GM18526 (cell line): ENCODE measurements around the gene LBP.

Experiments used
- POLR2A ChIP-seq: IDR thresholded peaks from 3 replicates; pipeline ENCODE4 v1.6.1; 2011; ENCODE audit not compliant: insufficient read length; ENCODE audit errors: extremely low read depth

The LBP gene

DNA sequence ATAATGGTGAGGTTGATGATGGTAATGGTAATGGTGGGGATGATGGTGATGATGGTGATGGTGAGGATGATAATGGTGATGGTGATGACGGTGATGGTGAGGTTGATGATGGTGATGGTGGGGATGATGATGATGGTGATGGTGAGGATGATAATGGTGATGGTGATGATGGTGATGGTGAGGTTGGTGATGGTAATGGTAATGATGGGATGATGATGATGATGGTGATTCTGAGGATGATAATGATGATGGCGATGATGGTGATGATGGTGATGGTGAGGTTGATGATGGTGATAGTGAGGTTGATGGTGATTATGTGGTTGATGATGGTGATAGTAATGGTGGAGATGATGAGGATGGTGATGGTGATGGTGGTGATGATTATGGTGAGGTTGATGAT, 32.6 kb upstream of the LBP start:
- TF ChIP-seq POLR2A, result no peak

DNA sequence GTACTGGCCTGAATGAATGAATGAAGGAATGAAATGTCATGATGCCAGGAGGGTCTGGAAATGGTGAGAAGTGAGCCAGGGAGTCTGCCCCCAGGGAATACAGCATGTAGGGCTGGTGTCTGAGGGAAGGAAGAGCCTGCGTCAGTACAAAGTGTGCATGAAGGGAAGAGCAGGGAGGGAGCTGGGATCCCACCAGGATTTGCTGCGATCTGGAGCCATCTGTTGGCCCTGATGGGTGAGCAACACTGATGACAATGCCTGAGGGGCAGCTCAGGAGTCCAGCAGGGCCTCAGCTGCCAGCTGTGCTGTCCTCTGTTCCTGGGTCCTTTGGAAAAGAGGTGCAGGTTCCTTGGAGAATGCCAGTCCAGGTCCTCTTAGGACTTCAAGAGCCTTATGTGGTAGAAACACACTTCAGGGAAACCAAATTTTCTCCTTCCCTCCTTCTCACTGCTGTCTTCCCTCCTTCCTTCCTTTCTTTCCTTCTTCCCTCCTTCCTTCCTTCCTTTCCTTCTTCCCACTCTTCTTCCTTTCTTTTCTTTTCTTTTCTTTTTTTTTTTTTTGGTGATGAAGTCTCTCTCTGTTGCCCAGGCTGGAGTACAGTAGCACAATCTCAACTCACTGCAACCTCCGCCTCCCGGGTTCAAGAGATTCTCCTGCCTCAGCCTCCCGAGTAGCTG, 30.9 kb upstream of the LBP start:
- TF ChIP-seq POLR2A, result no peak

GRCh38 chr20:38316341-38316740, 29.9 kb upstream of the LBP start:
- no peak for TF ChIP-seq POLR2A

- no peak for TF ChIP-seq POLR2A
These were observed 28.9 kb upstream of the LBP start for GRCh38 chr20:38317422-38317821.

DNA sequence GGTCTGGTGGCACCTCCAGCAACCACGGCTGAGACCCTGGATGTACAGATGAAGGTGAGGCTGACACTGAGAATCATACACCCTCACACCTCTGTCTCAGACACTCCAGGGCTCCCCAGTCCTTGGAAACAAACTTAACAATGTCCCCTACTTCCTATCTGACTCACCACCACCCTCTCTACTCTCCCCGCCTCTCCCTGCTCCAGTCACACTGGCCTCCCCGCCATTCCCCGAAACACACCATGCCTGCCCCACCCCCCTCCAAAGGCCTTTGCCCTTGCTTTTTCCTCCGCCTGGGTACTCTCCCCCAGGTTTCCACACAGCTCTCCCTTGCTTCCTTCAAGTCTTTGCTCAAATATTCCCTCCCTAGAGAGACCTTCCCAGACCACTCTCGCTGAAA, 26.1 kb upstream of the LBP start:
- TF ChIP-seq POLR2A, result no peak

GRCh38 chr20:38321959-38322598, 24.2 kb upstream of the LBP start:
- TF ChIP-seq POLR2A, result no peak

DNA sequence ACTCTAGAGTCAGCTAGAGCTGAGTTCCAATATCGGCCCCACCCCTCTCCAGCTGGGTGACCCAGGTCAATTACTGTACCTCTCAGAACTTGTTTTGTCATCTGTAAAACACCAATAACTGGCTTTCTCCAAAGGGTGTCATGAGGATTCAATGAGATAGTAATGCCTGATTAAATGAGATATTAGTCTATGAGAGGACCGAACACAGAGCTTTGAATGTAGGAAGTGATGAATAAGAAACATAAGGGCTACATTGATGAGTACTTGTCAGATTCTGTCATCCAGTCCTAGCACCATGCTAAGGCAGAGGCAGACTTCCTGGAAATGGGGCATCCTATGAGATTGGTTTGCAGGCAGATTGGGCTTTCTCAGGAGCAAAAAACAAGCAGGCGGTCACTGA, 22.1 kb upstream of the LBP start:
- no peak for TF ChIP-seq POLR2A

DNA sequence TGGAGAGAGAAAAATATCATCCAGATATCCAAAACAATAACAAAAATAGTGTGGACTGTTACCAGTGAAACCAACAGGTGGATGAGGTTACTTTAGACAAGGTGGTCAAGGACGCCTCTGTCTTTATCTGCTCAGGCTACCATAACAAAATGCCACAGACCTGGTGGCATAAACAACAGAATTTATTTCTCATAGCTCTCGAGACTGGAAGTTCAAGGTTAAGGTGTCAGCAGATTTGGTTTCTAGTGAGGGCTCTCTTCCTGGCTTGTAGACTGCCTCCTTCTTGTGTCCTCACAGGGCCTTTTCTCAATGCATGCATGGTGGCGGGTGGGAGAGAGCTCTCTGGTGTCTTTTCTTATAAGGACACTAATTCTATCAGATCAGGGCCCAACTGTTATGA, 21.1 kb upstream of the LBP start:
- no peak for TF ChIP-seq POLR2A

- TF ChIP-seq POLR2A, result no peak
These were observed 20.4 kb upstream of the LBP start for GRCh38 chr20:38325905-38326304.

DNA sequence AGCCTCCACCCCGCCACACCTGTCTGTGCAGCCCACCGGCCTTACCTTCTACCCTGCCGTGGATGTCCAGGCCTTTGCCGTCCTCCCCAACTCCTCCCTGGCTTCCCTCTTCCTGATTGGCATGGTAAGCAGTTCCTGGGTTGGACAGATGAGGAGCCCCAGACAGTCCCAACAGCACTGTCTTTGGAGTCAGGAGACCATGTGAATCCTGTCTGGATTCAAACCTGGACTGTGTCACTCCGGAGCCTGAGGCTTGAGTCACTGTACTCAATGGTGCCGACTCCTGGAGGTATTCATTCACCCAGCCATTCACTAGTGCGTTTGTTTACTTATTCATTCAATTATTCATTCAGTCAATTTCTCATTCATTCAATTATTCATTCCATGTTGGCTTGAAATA, 20.0 kb upstream of the LBP start:
- TF ChIP-seq POLR2A, result no peak

DNA sequence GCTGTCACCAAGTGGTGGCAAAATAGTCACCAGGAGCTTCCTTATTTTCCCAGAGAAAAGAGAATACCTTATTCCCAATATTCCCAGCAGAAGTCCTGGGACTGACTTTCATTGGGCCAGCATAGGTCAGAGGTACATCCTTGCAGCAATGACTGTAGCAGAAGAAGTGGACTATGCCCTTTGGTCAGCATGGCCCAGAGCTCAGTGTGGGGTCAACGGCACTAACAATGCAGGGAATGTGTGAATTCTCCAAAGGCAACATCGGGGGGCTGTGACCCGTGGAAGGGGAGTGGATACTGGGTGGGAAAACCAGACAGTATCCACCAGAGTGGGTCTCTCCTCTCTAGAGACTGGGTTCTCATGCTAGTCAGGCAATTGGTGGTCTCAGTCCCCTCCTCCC, 15.6 kb upstream of the LBP start:
- no peak for TF ChIP-seq POLR2A

DNA sequence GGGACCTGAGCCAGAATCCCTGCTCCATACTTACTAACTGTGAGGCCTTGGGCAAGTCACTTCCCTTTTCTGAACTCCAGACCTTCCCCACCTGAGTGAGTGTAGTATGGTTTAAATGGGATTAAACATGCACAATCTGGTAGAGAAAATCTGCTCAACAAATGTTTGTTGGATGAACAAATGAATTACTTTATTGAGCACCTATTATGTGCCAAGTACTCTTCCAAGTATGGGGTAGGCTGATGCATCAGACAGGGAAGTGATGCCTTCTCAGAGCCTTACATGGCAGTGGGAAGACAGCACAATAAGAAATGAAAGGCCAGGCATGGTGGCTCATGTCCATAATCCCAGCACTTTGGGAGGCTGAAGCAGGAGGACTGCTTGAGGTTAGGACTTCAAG, 15.0 kb upstream of the LBP start:
- TF ChIP-seq POLR2A, result no peak

DNA sequence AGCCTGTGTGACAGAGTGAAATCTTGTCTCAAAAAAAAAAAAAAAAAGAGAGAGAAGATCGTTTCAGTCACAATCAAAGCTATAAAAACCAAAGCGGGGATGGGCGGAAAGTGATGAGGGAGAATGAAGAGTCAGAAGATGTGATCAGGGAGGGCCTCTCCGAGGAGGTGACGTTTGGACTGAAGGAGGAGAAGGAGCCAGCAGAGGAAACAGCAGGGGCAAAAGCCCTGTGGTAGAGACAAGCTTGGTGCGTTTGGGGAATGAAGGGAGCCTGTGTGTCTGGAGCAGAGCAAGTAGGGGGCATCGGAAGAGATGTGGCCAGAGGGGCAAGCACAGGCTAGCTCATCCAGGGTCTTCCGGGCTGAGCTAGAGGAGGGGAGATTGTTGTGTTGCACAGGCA, 14.5 kb upstream of the LBP start:
- no peak for TF ChIP-seq POLR2A

DNA sequence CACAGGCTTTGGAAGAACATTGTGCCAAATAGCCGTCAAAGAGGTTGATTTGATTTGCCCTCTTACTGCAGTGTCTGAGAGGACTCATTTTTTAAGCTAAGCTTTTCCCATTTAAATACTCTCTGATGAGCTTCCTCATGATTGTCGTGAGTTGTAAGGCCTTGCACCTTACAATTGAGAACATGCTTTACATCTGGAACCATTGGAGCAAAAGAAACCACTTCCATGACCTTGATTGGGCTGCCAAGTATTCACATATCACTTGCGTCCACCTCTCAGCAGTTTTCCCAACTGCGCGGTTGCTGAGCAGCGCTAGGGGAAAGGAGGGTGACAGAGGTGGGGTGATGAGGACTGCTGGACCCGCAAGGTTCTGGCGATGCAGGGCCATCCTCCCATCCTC, 12.3 kb upstream of the LBP start:
- no peak for TF ChIP-seq POLR2A

- TF ChIP-seq POLR2A, result no peak
These were observed 9.6 kb upstream of the LBP start for GRCh38 chr20:38336726-38337125.

- TF ChIP-seq POLR2A, result no peak
These were observed 8.6 kb upstream of the LBP start for GRCh38 chr20:38337561-38338140.
